OCI-LY7 (cell line): Measurements from ENCODE around the gene STXBP5. TPM values are rescaled to one million over a fixed set of nuclear protein-coding genes. Genes with fewer than 3 reads are reported as not detected.

Experiments used
- BruUV-seq: library from RNA; stranded (reverse); fragments of 400-500 nt; replicated peaks from 2 replicates; lab custom pipeline; 2021; lab: Mats Ljungman, UMichigan
- CTCF ChIA-PET: fragments of 300-600 bp; sonication (Branson Sonifier 250); formaldehyde crosslinking; loops from one replicate; lab custom pipeline; 2022; ENCODE audit warnings: antibody characterized with exemption; ENCODE audit not compliant: unreplicated experiment; lab: Charles Lee
- POLR2A ChIA-PET: fragments of 300-600 bp; sonication (Branson Sonifier 250); formaldehyde crosslinking; loops from one replicate; lab custom pipeline; 2022; ENCODE audit warnings: antibody characterized with exemption; lab: Charles Lee
- DNase-seq: peaks from one replicate; pipeline ENCODE4 v3.0.0-alpha.2; 2015; ENCODE audit warnings: low spot score
- H2AFZ ChIP-seq: fragments of 200-600 bp; sonication (generic), shearing (Covaris generic); 2 replicates; pipeline ENCODE4 v1.6.1; 2014; ENCODE audit warnings: mild to moderate bottlenecking, antibody characterized with exemption, low read length, moderate library complexity
- H3K27ac ChIP-seq: fragments of 200-600 bp; sonication (generic); 2 replicates; pipeline ENCODE4 v1.5.1; 2014; ENCODE audit warnings: mixed run types, low read depth, mild to moderate bottlenecking, moderate library complexity, low read length, inconsistent platforms; ENCODE audit not compliant: poor library complexity, severe bottlenecking
- H3K36me3 ChIP-seq: fragments of 200-600 bp; sonication (generic); 2 replicates; pipeline ENCODE4 v1.6.1; 2014; ENCODE audit warnings: mild to moderate bottlenecking, antibody characterized with exemption, low read length, moderate library complexity, mixed read lengths; ENCODE audit not compliant: insufficient read depth
- H3K4me1 ChIP-seq: fragments of 200-600 bp; sonication (generic); 2 replicates; pipeline ENCODE4 v1.5.1; 2014; ENCODE audit warnings: mild to moderate bottlenecking, low read length; ENCODE audit not compliant: insufficient read depth, poor library complexity, severe bottlenecking
- H3K4me2 ChIP-seq: fragments of 200-600 bp; sonication (generic); 2 replicates; pipeline ENCODE4 v1.6.1; 2014; ENCODE audit warnings: mild to moderate bottlenecking, low read length
- H3K4me3 ChIP-seq: fragments of 200-600 bp; sonication (generic); 2 replicates; pipeline ENCODE4 v1.5.1; 2014; ENCODE audit warnings: mild to moderate bottlenecking, low read depth, low read length; ENCODE audit not compliant: poor library complexity, severe bottlenecking
- H3K79me2 ChIP-seq: fragments of 200-600 bp; sonication (generic); 2 replicates; pipeline ENCODE4 v1.6.1; 2016; ENCODE audit warnings: low read depth, mild to moderate bottlenecking, low read length, moderate library complexity, mixed read lengths; ENCODE audit not compliant: insufficient read depth
- H3K9me2 ChIP-seq: fragments of 200-600 bp; sonication (generic); 2 replicates; pipeline ENCODE4 v1.6.1; 2016; ENCODE audit warnings: mild to moderate bottlenecking, low read length, mixed read lengths; ENCODE audit not compliant: insufficient read depth
- H3K9me3 ChIP-seq: fragments of 200-600 bp; sonication (generic); 2 replicates; pipeline ENCODE4 v1.6.1; 2014; ENCODE audit warnings: mild to moderate bottlenecking, mixed run types, low read length, mixed read lengths
- H4K20me1 ChIP-seq: fragments of 200-600 bp; sonication (generic); 2 replicates; pipeline ENCODE4 v1.6.1; 2014; ENCODE audit warnings: mild to moderate bottlenecking, antibody characterized with exemption, low read length, moderate library complexity, mixed read lengths; ENCODE audit not compliant: insufficient read depth
- CTCF ChIP-seq: fragments of 200-600 bp; sonication (generic); conservative IDR thresholded peaks from 2 replicates; pipeline ENCODE4 v1.5.1; 2014; ENCODE audit warnings: mild to moderate bottlenecking, antibody characterized with exemption, low read length, moderate library complexity, mixed read lengths
- EZH2phosphoT487 ChIP-seq: fragments of 200-600 bp; sonication (generic); IDR thresholded peaks from 2 replicates; pipeline ENCODE4 v1.6.1; 2018; ENCODE audit warnings: low read depth, borderline replicate concordance, mild to moderate bottlenecking, mixed run types, antibody characterized with exemption, low read length, moderate library complexity, mixed read lengths
- intact Hi-C: fragments of 100-400 bp; cut with micrococcal nuclease; formaldehyde crosslinking; loops from one replicate; pipeline ENCODE4 v1.10.0; 2022; ENCODE audit not compliant: unreplicated experiment
- total RNA-seq, 2 experiments: library from RNA; depleted of rRNA in 1 of 2; stranded (reverse); fragments of >200 nt in 1 of 2; shearing (Covaris generic) in 1 of 2; gene quantifications; 2 replicates each; pipeline ENCODE4 v1.2.3, GENCODE V29; 2014 to 2022

The STXBP5 gene
- total RNA-seq, 2 experiments from 2014 or later, result 12.3 to 15.4 TPM

DNA sequence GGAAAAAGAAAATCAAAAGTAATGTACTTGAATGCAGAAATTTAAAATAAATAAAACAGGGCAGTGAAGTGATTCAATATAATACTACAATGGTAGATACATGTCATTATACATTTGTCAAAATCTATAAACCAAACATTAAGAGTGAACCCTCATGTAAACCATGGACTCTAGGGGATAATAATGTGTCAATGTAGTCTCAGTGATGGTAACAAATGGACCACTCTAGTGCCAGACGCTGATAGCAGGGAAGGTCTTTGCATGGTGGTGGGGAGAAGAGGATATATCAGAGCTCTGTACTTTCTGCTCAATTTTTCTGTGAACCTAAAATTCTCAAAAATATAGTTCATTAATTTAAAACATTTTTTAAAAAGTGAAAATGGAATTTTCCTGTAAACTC, 19.8 kb upstream of the STXBP5 start:
- Histone ChIP-seq H4K20me1 (no peaks in the 10 kb centered on the region), H3K9me2 (no peaks in the 10 kb centered on the region), H3K79me2 (no peaks in the 10 kb centered on the region), H2AFZ (no peak overlapping the region), H3K27ac (no peak overlapping the region), H3K4me2 (no peak overlapping the region), H3K9me3 (no peaks in the 10 kb centered on the region), H3K36me3 (no peaks in the 10 kb centered on the region), H3K4me1 (no peaks in the 10 kb centered on the region), H3K4me3 (no peak overlapping the region)
- TF ChIP-seq CTCF (no peak), EZH2phosphoT487 (no peak)
- ChIA-PET CTCF (no interaction called here), POLR2A (interaction anchor here (0.7 kb wide), 1 partner anchor 9 kb away, joined by 4 read pairs; no protein-coding TSS in a partner anchor)
- intact Hi-C loops, result no loop called here
- BruUV-seq, result no TSS peak
- no peak for DNase-seq

DNA sequence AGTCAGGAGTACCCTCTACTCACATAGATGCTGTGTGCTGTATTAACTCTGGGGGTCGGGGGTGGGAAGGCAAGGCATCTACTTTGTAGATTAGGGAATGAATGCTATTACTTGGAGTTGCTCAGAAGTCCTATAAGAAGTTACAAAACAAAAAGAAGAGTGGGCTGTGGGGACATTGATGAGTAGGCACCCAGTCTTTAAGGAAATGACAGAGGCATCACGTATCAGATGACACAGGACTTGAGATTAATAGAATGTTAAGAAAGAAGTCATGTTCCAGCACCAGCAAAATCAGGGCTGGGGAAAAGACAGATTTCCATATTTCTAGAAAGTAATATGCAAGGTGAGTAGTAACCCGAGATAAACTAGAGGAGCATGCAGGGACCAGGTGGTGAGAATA, 19.0 kb upstream of the STXBP5 start:
- no TSS peak for BruUV-seq
- DNase-seq, result no peak
- Histone ChIP-seq H3K27ac (no peak overlapping the region), H3K4me2 (no peak overlapping the region), H3K9me3 (no peaks in the 10 kb centered on the region), H3K9me2 (no peaks in the 10 kb centered on the region), H3K4me1 (no peaks in the 10 kb centered on the region), H4K20me1 (no peaks in the 10 kb centered on the region), H3K79me2 (no peaks in the 10 kb centered on the region), H3K4me3 (no peak overlapping the region), H2AFZ (no peak overlapping the region), H3K36me3 (no peaks in the 10 kb centered on the region)
- CTCF ChIA-PET, result no interaction called here
- TF ChIP-seq CTCF (no peak), EZH2phosphoT487 (no peak)
- intact Hi-C loops, result no loop called here
- POLR2A ChIA-PET, result no interaction called here

DNA sequence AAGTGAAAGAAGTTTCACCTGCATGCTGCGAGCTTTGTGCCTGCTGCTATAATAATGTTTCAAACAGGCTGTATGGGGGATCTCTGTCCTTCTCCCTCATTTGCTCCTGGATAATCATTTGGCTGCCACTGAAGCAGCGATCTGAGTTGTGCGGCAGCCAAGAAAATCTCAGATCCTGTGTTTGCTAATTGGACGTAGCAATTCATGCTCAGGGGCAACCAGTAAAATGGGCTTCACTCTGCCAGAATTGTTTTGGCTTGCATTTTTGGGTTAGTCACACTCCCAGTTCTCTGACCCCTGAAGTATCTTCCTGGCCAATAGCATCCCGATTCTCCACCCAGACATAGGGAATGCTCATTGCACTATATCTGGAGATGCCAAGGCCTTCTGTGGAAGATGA, 13.7 kb upstream of the STXBP5 start:
- Histone ChIP-seq H3K79me2 (no peaks in the 10 kb centered on the region), H3K9me3 (no peaks in the 10 kb centered on the region), H3K27ac (no peak overlapping the region), H3K36me3 (no peaks in the 10 kb centered on the region), H4K20me1 (no peaks in the 10 kb centered on the region), H2AFZ (no peak overlapping the region), H3K4me2 (no peak overlapping the region), H3K4me3 (no peak overlapping the region), H3K9me2 (no peaks in the 10 kb centered on the region), H3K4me1 (no peaks in the 10 kb centered on the region)
- intact Hi-C loops, result no loop called here
- TF ChIP-seq EZH2phosphoT487 (no peak), CTCF (no peak)
- POLR2A ChIA-PET, result no interaction called here
- CTCF ChIA-PET, result no interaction called here
- no peak for DNase-seq
- BruUV-seq, result no TSS peak
